A172 (cell line): ENCODE measurements around the gene TMEM108. TPM values are rescaled to one million over a fixed set of nuclear protein-coding genes. Genes with fewer than 3 reads are reported as not detected.
A peak's percentile ranks its signal among the peaks of the same experiment; 100 is the strongest.

ENCODE experiments used
- DNase-seq: peaks from one replicate; pipeline ENCODE4 v3.0.0-alpha.2; 2015; ENCODE audit warnings: low spot score
- total RNA-seq: library from RNA; depleted of rRNA; stranded (reverse); fragments of >200 nt; shearing (Covaris generic); gene quantifications from 2 replicates; pipeline ENCODE4 v1.2.3, GENCODE V29; 2014

TMEM108 gene
- total RNA-seq, 1 experiment from 2014 or later, result not detected

DNA sequence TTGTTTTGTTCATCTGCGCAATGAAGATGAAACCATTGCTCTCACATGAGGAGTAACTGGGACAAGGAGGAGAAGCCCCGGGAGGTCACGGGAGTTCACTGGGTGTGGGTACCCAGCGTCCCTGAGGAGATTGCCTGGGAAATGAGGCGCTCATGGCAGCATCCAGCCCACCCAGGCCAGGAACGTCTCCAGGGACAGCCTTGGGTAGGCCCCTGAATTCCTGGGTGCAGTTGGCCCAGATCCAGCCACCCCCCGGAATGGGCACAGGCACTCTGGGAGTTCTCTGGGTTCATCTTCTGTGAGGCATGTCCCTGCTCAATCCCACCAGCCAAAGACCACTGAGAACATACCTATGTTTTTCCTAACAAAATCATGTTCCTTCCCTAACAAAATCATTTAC, 380.2 kb downstream of the TMEM108 start:
- DNase-seq, result no peak

DNA sequence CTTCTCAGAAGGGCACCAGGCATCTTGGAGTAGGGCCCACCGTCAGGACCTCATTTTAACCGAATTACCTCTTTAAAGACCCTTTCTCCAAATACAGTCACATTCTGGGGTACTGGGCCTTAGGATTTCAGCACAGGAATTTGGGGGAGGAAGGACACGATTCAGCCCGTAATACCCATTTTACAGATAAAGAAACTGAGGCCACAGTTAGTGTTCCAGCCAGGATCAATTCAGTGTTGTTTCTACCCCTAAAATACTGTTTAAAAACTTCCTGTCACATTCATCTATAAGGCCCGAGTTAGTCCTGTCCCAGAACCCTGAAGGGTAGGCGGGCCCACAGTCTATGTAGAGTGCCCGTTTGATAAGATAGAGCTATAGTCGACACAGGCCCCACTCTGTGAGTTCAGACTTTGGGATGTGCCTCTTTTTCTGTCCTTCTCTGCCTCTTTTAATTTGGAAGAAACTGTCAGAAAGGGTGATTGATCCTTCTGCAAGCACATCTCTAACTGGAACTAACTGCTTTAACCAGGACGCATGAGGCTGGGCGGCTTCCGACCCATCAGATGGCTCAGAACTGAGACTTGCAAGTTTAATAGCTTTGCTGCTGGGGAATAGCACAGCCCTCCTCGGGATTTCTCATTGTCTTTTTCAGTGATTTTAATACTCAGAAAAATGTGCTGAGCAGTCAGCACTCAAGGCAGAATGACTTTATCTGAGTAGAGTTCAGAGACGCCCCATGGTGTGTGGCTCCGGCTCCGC, 381.1 kb downstream of the TMEM108 start:
- DNase-seq, result no peak

DNA sequence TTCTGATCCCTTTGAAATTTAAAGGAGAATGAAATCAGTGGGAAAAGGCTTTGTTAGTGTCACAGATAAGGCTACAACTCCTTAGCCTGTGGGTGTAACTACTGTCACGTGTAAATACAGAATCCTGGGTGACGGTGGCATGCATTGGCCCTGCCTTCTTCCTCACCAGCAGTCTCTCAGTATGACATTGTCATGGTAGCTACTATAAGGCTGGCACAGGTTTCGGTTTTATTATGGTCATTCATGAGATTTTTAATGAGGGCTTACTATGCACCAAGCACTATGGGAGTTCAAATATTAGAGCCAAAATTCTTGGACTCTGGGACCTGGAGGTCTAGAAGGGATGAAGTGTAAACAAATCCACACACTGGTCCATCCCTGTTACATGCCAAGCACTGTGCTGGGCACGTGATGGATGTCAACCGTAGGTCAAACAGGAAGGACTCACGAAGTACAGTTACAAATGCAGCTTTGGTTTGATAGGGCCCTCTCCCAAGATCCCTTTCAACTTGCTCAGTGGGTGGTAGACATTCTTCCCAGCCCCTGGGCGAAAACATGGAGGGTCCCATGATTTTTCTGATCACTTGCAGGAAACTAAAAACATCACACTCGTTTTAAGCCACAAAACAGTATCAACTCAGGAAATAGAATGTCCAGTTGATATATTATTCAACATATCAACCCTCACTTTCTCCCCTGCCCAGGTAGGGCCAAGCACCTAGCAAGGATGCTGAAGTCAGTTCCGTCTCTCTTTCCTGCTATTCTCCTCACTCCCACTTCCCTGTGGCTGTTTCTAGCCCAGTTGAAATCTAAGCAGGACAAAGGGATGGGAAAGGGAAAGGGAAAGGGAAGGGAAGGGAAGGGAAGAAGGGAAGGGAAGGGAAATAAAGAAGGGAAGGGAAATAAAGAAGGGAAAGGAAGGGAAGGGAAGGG, 387.0 kb downstream of the TMEM108 start:
- no peak for DNase-seq

DNA sequence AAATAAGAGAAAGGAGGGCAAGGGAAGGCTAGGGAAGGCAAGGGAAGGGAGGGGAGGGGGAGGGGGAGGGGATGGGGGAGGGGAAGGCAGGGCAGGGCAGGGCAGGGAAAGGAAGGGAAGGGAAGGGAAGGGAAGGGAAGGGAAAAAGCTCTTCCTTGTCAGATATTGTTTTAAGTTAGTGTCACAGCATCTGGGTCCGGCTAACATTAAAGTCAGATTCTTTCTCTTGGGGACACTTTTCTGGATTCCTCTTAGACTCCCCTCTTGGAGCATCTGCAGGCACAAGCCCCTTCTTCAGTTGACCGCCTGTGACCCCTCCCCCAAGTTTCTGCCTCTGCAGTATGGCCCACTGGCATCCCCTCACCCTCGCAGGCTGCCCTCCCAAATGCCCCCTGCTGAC, 387.7 kb downstream of the TMEM108 start:
- DNase-seq, result no peak

DNA sequence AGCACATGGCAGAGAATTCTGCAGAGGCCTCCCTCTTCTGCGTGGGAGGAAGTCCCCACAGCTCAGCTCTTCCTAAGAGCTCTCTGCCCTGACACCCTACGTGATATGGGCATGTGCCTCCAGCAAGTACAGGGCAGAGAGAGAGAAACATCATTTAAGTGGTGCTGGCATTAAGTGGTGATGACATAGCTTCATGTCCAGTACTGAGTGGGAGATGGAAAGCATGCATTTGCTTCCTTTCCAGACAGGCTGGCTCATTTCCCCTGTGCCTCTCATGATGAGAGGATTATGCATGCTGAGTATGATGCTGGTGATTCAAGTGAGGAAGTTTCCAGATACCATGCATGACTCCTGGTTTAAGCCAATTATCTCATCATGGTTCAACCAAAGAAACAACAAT, 388.5 kb downstream of the TMEM108 start:
- peak; percentile 32 for DNase-seq

DNA sequence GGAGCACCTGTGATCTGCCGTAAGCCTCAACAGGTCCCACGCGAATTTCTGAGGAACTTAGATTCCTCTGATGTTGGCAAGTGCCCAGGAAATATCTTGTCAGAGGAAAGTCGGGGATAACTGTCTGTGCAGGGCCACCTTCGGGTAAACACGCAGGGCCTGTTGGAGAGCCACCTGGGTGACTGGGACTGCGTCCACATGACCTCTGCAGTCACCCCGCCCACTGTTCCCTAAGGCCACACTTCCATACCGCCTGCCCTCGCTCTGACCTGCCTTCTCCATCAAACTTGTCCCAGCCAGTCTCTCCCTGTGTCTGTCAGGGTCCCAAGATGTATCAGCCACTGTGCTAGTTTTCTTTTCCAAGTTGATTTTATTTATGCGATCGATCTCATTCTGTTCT, 390.4 kb downstream of the TMEM108 start:
- DNase-seq, result no peak

DNA sequence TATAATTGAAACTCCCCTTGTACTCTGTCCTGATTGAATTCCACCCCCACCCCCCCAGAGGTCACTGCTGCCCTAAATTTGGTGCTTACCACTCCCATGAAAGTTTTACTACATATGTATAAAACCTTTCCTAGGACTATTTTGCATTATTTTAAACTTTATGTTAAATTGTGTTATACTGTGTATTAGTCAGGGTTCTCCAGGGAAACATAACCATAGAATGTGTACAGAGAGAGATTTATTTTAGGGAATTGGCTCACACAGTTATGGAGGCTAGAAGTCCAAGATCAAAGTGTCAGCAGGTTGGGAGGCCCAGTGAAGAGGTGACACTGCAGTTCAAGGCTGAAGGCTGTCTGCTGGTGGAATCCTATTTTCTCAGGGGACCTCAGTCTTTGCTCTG, 390.9 kb downstream of the TMEM108 start:
- DNase-seq, result no peak

DNA sequence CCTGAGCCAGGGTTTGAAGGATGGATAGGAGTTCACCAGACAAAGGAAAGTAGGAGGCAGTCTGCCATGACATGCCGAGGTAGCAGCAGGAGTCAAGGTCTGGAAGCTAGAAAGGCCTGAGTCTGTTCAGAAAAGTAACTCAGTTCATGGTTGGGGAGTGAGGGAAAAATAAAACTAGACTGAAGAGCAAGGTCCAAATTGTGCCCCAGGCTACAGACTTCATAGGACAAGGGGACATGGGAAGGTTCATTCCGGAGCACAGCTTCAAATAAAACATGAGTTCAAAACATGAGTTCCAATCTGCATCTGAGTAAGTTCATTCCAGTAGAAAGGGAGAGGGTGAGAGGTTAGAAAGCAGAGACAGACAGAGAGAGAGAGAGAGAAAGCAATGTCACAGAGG, 401.4 kb downstream of the TMEM108 start:
- DNase-seq, result no peak

DNA sequence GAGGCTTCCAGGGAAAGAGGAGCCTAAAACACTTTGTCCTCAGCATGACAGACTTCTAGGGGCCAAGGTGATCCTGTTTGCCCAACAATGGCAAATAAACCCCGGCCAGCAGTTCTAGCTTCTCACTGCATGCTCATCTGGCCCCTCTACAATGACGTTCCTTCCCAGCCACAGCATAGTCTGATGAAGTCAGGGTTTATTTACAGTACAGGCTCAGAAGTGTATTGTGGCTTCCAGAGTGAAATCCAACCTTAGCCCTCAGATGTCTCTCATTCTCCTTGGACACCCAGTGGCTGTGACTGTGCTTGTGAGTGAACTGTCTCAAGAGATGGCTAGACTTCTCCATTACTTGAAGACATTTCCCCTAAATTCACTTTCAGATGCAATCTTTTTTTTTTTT, 402.5 kb downstream of the TMEM108 start:
- DNase-seq, result no peak

DNA sequence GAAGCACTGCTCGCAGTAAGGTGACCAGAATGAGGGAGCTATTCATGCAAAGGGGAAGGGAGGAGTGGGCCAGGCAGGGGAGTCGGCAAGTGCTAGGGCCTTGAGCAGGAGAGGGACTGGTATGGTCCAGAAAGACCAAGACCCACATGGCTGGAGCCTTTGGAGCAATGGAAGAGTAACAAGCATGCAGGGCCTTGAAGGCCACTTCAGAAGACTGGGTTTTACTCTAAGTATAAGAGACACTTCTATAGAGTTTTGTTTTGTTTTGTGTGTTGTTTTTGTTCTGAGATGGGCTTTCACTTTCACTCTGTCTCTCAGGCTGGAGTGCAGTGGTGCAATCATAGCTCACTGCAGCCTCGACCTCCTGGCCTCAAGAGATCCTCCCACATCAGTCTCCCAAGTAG, 403.7 kb downstream of the TMEM108 start:
- no peak for DNase-seq

DNA sequence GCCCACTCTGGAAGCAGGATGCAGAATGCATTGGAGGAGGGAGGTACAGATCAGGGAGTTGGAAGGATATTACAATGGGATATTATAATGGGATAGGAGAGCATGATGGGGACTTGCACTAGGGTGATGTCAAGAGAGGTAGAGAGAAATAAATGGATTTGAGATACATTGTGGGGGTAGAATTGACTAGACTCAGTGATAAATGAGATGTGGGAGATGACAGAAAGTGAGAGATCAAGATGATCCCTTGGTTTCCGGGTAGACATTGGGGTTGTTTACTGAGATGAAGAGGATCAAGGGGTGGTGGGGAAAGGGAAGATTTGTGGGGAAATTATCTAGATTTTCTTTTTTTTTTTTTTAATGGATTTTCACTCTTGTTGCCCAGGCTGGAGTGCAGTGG, 404.3 kb downstream of the TMEM108 start:
- DNase-seq, result no peak

DNA sequence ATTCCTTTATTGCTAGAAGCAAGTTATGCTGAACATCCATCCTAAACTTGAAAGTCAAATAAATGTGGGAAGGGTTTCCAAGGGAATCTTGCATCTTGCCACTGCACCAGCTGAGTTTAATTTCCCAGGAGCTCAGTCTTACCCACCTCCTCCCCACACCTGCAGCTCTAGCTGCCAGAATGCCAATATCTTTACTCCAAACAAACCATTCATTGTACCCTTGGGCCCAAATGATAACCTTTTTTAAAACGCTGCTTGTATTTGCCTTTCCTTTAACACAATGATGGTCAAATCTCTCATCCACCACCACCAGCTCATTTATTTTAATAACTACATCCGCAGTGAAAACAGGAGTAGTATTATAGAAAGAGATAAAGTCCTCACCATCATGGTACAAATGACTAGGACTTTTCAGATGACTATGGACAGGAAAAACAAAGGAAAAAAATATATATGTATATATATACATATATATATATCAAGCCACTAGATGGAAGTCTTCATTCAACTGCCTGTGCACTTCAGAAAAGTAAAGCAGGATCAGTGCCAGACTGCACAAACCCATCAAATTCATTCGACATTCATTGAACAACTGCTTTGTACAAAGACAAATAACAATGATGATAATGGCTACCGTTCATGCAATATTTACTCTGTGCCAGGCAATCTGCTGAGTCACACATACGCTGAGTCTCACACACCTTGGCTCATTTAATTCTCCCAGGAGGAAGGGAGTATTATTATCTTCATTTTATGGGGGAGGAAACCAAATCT, 405.6 kb downstream of the TMEM108 start:
- peak; percentile 38 for DNase-seq

DNA sequence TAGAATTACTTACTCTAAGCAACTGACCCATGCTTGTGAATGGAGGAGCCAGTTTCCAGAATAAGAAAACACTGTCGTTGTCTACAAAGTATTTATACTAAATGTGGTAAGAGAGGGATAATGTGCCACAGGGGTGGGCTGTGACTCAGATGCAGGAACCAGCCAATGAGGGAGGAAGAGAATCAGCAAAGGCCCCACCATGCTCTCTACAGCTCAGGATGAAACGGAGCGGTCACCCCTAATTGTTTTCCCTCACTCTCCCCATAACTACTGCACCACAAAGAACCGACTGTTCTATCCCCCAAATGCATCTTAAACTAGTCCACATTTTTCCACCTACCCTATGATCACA, 406.2 kb downstream of the TMEM108 start:
- no peak for DNase-seq

DNA sequence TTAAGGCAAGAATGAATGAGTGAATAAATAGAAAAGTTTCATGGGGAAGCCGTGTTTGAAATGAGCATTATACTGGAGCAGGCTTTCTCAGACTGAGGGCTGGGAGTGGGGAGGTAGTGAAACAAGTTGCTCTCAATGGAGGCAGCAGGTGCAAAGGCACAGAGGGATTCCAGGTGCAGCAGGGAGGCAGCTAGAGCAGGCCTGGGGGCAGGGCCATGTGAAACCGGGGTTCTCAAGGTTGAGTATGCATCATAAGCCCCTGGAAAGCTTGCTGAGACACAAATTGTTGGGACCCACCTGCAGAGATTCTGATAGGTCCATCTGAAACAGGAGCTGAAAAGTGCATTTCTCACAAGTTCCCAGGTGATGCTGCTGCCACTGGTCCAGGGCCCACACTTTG, 406.9 kb downstream of the TMEM108 start:
- no peak for DNase-seq
